NOMO-1 (cell line): Measurements from ENCODE around the gene IPO5.

ENCODE experiments used
- DNase-seq, 2 experiments: peaks; one replicate each; lab custom pipeline; 2025; ENCODE audit not compliant: unreplicated experiment in 2 of 2; lab: John Stamatoyannopoulos, UW

IPO5 gene

GRCh38 chr13:98052412-98052811 lies 98.9 kb downstream of the IPO5 start:
- DNase-seq: no peak

- no peak for DNase-seq
These were observed 100.8 kb downstream of the IPO5 start for GRCh38 chr13:98054301-98054700.

GRCh38 chr13:98055623-98056022 lies 102.1 kb downstream of the IPO5 start:
- no peak for DNase-seq

- no peak for DNase-seq
These were observed 103.5 kb downstream of the IPO5 start for GRCh38 chr13:98056839-98057410.

GRCh38 chr13:98059276-98059675 lies 105.8 kb downstream of the IPO5 start:
- no peak for DNase-seq

GRCh38 chr13:98060282-98060681 lies 106.8 kb downstream of the IPO5 start:
- DNase-seq: no peak

- no peak for DNase-seq
These were observed 112.0 kb downstream of the IPO5 start for GRCh38 chr13:98065468-98065867.

GRCh38 chr13:98066636-98067035 lies 113.2 kb downstream of the IPO5 start:
- no peak for DNase-seq

GRCh38 chr13:98068521-98068920 lies 115.0 kb downstream of the IPO5 start:
- DNase-seq: no peak

- DNase-seq: no peak
These were observed 116.5 kb downstream of the IPO5 start for GRCh38 chr13:98069985-98070384.

- DNase-seq: no peak
These were observed 117.8 kb downstream of the IPO5 start for GRCh38 chr13:98071316-98071715.

- no peak for DNase-seq
These were observed 119.0 kb downstream of the IPO5 start for GRCh38 chr13:98072476-98072875.
